ENCODE measurements around the gene PBRM1. TPM values are rescaled to one million over a fixed set of nuclear protein-coding genes. Genes with fewer than 3 reads are reported as not detected.

Gene PBRM1
- total and polyA plus RNA-seq, 2 of the 13 experiments (the other 11 are each of a cell fraction or from before 2014, with no cell fraction given) = 10.9 to 33.2 TPM

- no peak for FAIRE-seq
- WGBS (ENCODE audit: low lambda C conversion rate) = 74% methylated on average over 17 of the region's 17 CpGs
- DNase-seq (ENCODE audit: low spot score) = peak; percentile 59
- TF ChIP-seq PRMT3 (CRISPR knock-in tag; IDR thresholded peaks at IDR 0.05; ENCODE audit: borderline replicate concordance, low read depth) = no peak
- no peak for TF ChIP-seq ZBTB20 (CRISPR knock-in tag; IDR thresholded peaks at IDR 0.05; ENCODE audit: borderline replicate concordance, low read depth)
- no peak for TF ChIP-seq THRA (CRISPR knock-in tag; IDR thresholded peaks at IDR 0.05; ENCODE audit: borderline replicate concordance)
- TF ChIP-seq ZMYM2 (CRISPR knock-in tag; IDR thresholded peaks at IDR 0.05) = 0 out of 2 replicates have a peak, but pooled peaks have one; percentile 25
- TF ChIP-seq ZNF574 (CRISPR knock-in tag; IDR thresholded peaks at IDR 0.05) = no peak
- 0 out of 2 replicates have a peak, but pooled peaks have one; percentile 27 for TF ChIP-seq PAXIP1 (CRISPR knock-in tag; conservative IDR thresholded peaks at IDR 0.05)
- 0 out of 2 replicates have a peak, but pooled peaks have one; percentile 17 for TF ChIP-seq TFAP4 (IDR thresholded peaks at IDR 0.05; ENCODE audit: borderline replicate concordance, low read depth)
- 0 out of 2 replicates have a peak, but pooled peaks have one; percentile 15 for TF ChIP-seq HMG20A (CRISPR knock-in tag; IDR thresholded peaks at IDR 0.05; ENCODE audit: borderline replicate concordance)
These were observed 26.8 kb upstream of the PBRM1 start for GRCh38 chr3:52712291-52713212.

More at GRCh38 chr3:52712291-52713212, 26.8 kb upstream of the PBRM1 start:
- CTCF ChIA-PET (ENCODE audit: low intra/inter-chr PET ratio, low total read pairs) = no interaction called here
- Histone ChIP-seq H4K20me1 (ENCODE audit: insufficient read depth, low read length) (no peaks in the 10 kb centered on the region), H3K79me2 (ENCODE audit: insufficient read depth, low read length) (peaks cover 9% of the 10 kb centered on the region), H3K9ac (ENCODE audit: insufficient read depth, low read depth, low read length) (peak overlapping the region; percentile 36; the same call in 1 of the 2 replicates), H3K4me1 (ENCODE audit: insufficient read depth, low read length) (peaks cover 48% of the 10 kb centered on the region), H2AFZ (ENCODE audit: low read length) (no peak overlapping the region), H3K4me2 (ENCODE audit: low read depth, low read length) (peak overlapping the region; percentile 47), H3K4me3 (replicated peaks in 1 of 3; ENCODE audit: insufficient read depth in 1 of 3, low read depth in 2 of 3, low read length in 3 of 3) (no peak overlapping the region), H3K9me3 (ENCODE audit: low read length) (no peaks in the 10 kb centered on the region), H3K27me3 (ENCODE audit: control insufficient read depth in 1 of 2, insufficient read depth in 2 of 2, low read length in 2 of 2) (no peaks in the 10 kb centered on the region), H3K27ac (ENCODE audit: extremely low read length, insufficient read depth, low read length) (peak overlapping the region; percentile 65), H3K36me3 (replicated peaks in 1 of 2; ENCODE audit: control insufficient read depth in 1 of 2, insufficient read depth in 2 of 2, low read length in 2 of 2) (peaks cover 1 to 6% of the 10 kb centered on the region in 2 experiments; a peak in 1 of 5 replicates)
- no TSS peak for BruUV-seq (replicated peaks)
- ATAC-seq = peak; percentile 59
- in situ Hi-C loops (cut with HindIII; ENCODE audit: extremely low pct_ligation_motif_present, low pct_unique_long_range_greater_than_20kb) = no loop called here
- POLR2A ChIA-PET = interaction anchor here (0.9 kb wide), 1 partner anchor 25 kb away, joined by 3 read pairs; no protein-coding TSS in a partner anchor
- intact Hi-C loops (cut with micrococcal nuclease; ENCODE audit: unreplicated experiment) = no loop called here
